Mucosa of descending colon (tissue), 3 donors: ENCODE results near the gene GRIN3B. TPM values are rescaled to one million over a fixed set of nuclear protein-coding genes. Genes with fewer than 3 reads are reported as not detected.

Source experiments
- ATAC-seq: fragments of 200-7000 bp; cut with Tn5 transposase; one replicate; pipeline ENCODE4 v1.9.1; 2020; ENCODE audit warnings: mild to moderate bottlenecking, moderate library complexity
- DNase-seq, 3 donors: peaks; one replicate each; pipeline ENCODE4 v3.0.0-alpha.2; 2020
- H3K36me3 ChIP-seq: fragments of 200-600 bp; one replicate; pipeline ENCODE4 v1.8.0; 2021; ENCODE audit warnings: low read depth, mild to moderate bottlenecking
- H3K4me1 ChIP-seq: fragments of 200-600 bp; one replicate; pipeline ENCODE4 v1.8.0; 2021; ENCODE audit warnings: low read depth, mild to moderate bottlenecking
- H3K4me3 ChIP-seq: fragments of 200-600 bp; one replicate; pipeline ENCODE4 v1.8.0; 2021; ENCODE audit warnings: mild to moderate bottlenecking
- H3K9me3 ChIP-seq: fragments of 200-600 bp; one replicate; pipeline ENCODE4 v1.8.0; 2021; ENCODE audit warnings: mild to moderate bottlenecking
- CTCF ChIP-seq: fragments of 200-600 bp; IDR thresholded peaks from one replicate; pipeline ENCODE4 v1.8.0; 2022; ENCODE audit warnings: antibody characterized with exemption, mild to moderate bottlenecking
- intact Hi-C, 2 donors: fragments of 100-400 bp; cut with DNase I in 1 of 2; cut with micrococcal nuclease in 1 of 2; formaldehyde crosslinking; loops; one replicate each; pipeline versions ENCODE4 v1.11.0 to v1.11.1; 2022; cut with DNase I, micrococcal nuclease
- total RNA-seq, 3 donors: library from RNA; stranded (reverse); fragmentation: NEBNext Ultra II Directional in 2 of 3; extraction: Animal tissue kit (Norgen Biotek cat#: 25700) in 2 of 3; gene quantifications; one replicate each; pipeline versions ENCODE4 v1.2.1 to v1.2.4, GENCODE V29; 2021 to 2023
- donor health status: DM: no; HTN: no; CAD: no; lungs with moderate emphysema.
- donor health status: DM: no; HTN: no; CAD: no.
- donor health status: DM: no; HTN: yes; CAD: no.

GRIN3B gene
- total RNA-seq, 3 donors from 2014 or later = not detected

DNA sequence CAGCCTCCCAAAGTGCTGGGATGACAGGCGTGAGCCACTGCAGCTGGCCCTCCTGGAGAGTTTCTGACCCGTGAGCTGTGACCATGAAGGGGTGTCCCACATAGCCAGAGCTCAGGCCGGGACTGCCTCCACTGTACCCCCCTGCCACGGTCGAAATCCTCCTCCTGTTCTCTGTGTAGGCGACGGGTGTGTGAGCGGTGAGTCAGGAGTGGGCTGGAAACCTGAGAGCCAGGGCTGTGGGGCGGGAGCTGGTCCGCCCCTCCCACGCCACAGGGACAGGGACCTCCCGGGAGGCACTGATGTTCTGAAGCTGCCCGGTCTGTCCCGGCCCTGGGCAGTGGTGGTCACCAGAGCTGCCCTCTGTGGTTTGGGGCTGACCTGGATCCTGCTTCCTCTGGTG lies 12.1 kb upstream of the GRIN3B start:
- Histone ChIP-seq H3K4me1 (peaks cover 15% of the 10 kb centered on the region), H3K9me3 (no peaks in the 10 kb centered on the region), H3K36me3 (no peaks in the 10 kb centered on the region), H3K4me3 (no peak overlapping the region)
- ATAC-seq (no peak), DNase-seq (no peak)
- no peak for TF ChIP-seq CTCF
- intact Hi-C loops = loop anchor here in 1 of 2 donors (10.0 kb wide), 1 partner anchor 133 kb away; the partner anchor contains the start of genes CFD and ELANE

DNA sequence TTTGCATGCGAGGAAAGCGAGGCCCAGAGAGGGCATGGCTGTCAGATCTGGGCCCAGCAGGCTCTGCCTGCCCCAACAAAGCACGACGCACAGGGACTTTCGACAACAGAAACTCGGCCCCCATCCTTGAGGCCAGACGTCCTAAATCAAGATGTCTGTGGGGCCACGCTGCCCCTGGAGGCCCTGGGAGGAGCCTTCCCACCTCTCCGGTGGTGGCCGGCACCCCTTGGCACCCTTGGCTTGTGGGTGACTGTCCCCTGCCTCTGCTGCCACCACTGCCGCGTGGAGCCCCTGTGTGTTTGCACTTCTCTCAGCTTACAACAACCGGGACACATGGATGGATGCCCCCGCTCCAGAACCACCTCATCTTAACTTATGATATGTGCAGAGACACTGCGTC lies 11.7 kb upstream of the GRIN3B start:
- H3K9me3 ChIP-seq = no peaks in the 10 kb centered on the region
- no peak for ATAC-seq
- H3K36me3 ChIP-seq = no peaks in the 10 kb centered on the region
- no peak overlapping the region for H3K4me3 ChIP-seq
- intact Hi-C loops = loop anchor here in 1 of 2 donors (10.0 kb wide), 1 partner anchor 134 kb away; the partner anchor contains the start of genes CFD and ELANE
- no peak for DNase-seq
- no peak for TF ChIP-seq CTCF
- peaks cover 11% of the 10 kb centered on the region for H3K4me1 ChIP-seq

DNA sequence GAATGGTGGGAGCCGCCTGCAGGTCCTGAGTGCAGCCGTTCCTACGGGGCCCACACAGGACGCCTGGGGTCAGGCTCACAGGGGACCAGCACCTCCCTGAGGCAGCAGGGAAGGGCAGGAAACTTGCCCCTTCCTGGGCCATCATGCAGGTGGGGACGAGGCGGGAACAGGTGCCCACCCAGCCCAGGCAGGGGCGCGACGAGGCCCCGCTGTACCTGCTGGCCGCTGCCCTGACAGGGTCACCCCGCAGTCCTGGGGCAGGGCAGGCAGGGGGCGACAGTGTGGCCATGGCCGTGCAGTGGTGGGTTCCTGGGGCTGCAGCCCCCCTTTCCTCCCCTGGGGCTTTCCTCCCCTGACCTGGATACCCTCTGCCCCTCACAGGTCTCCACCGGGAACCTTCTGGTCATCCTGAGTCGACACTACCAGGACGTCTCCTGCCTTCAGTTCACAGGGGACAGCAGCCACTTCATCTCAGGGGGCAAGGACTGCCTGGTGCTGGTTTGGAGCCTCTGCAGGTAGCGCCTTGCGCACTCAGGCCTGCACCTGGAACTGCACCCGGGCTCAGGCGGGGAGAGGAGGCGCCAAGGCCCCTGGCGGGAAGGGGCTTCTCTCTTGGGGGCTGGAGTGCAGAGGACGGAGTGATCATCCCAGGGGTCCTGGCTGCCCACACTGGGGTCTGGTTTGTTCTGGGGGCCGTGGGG lies 10.7 kb upstream of the GRIN3B start:
- Histone ChIP-seq H3K4me1 (peaks cover 6% of the 10 kb centered on the region), H3K36me3 (no peaks in the 10 kb centered on the region), H3K4me3 (no peak overlapping the region), H3K9me3 (no peaks in the 10 kb centered on the region)
- DNase-seq (peak in 1 of 3 donors; percentile 44), ATAC-seq (no peak)
- intact Hi-C loops = loop anchor here in 1 of 2 donors (10.0 kb wide), 1 partner anchor 135 kb away; the partner anchor contains the start of genes CFD and ELANE
- TF ChIP-seq CTCF = no peak

- ATAC-seq (no peak), DNase-seq (peak in 1 of 3 donors; percentile 52)
- Histone ChIP-seq H3K4me3 (no peak overlapping the region), H3K36me3 (no peaks in the 10 kb centered on the region), H3K9me3 (no peaks in the 10 kb centered on the region), H3K4me1 (peaks cover under 1% of the 10 kb centered on the region)
- intact Hi-C loops = no loop called here
- TF ChIP-seq CTCF = no peak
Observed at GRCh38 chr19:990119-990571, 10.1 kb upstream of the GRIN3B start.

GRCh38 chr19:990746-991145 lies 9.5 kb upstream of the GRIN3B start:
- no peak overlapping the region for H3K4me3 ChIP-seq
- ATAC-seq = no peak
- TF ChIP-seq CTCF = no peak
- intact Hi-C loops = no loop called here
- DNase-seq = peak in 1 of 3 donors; percentile 55
- H3K36me3 ChIP-seq = no peaks in the 10 kb centered on the region
- H3K4me1 ChIP-seq = peaks cover 1% of the 10 kb centered on the region
- no peaks in the 10 kb centered on the region for H3K9me3 ChIP-seq
